ENCODE measurements around the gene GNAT3.

The GNAT3 gene

DNA sequence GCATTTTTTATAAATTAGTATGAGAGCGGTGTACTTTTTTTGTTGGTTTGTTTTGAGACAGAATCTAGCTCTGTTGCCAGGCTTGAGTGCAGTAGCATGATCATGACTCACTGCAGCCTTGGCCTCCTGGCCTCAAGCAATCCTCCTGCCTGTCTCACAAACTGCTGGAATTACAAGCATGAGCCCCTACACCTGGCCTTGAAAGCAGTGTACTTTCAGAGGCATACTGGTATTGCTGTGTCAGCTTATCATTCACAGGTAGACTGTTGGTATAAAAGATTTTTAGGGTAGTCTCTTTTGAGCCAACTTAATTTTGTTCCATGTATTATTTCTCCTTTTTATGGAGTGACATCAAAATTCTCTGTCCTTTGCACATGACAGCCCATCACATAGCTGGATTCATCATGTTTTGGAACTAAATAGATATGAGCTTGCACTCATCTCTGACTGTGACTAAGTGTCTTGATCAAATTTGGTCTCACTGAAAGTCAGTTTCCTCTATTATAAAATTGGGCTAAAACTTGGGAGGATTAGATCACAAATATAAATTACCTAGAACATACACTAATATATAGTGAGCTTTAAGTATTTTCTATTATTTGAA lies 12.4 kb downstream of the GNAT3 start:
- no peak for DNase-seq

GRCh38 chr7:80498481-80499349 lies 13.1 kb downstream of the GNAT3 start:
- no peak for DNase-seq

- no peak for DNase-seq
These were observed 15.3 kb downstream of the GNAT3 start for GRCh38 chr7:80496586-80496985.

DNA sequence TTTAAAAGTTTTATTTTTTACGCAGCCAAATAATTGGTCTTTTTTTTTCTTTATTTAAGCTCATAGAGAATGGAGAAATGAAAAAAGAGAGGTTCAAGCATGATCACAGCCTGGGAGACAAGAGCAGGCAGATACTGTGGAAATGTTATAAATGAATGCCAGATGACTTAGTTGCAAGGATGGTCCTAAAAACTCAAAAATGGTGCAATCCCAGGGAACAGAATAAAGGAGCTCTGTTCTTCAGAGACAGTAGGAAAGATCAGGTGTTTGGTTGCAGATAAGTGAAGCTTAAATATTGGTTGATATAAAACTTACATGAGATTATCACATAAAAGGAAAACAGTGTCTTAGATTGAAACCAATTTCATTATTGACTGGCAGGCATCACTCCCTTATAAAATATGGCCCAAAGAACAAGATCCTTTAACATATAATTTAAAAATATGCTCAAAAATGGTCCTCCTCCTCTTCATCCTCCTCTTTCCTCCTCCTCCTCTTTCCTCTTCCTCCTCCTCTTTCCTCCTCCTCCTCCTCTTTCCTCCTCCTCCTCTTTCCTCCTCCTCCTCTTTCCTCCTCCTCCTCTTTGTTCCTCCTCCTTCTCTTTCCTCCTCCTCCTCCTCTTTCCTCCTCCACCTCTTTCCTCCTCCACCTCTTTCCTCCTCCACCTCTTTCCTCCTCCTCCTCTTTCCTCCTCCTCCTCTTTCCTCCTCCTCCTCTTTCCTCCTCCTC lies 18.6 kb downstream of the GNAT3 start:
- no peak for DNase-seq

DNA sequence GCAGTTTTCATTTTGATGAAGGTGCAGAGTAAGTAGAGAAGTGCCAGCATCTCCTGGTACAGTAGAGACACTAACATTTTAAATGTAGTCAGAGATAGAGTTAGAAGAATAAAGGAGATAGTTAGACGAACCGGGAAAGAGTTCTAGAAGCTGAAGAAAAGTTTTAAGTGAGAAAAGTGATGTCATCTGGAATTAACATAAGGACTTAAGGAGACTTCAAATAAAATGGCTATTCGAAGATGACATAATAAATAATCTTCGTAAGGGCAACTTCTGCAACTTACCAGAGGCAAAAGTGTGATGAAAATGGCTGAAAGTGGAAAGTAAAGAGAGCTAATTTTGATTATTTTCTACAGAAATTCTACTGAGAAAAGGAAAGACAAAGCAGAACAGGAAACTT lies 20.4 kb downstream of the GNAT3 start:
- no peak for DNase-seq

GRCh38 chr7:80488851-80489370 lies 23.0 kb downstream of the GNAT3 start:
- DNase-seq: no peak

DNA sequence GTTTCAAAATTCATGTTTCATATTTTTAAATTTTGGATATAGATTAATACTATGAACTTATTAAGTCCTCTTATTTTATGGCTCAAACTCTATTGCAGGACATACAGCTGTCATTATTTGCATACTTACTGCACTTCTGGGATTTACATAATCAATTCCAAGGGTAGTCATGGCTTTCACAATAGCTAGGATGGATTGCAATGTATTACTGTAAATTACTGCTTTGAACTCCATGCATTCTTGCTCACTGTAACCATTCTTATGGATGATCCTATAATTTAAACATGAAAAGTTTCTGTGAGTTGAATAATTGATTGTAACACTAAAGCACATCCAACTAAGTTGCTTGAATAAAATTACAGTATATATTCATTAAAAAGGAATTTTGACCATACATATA lies 23.5 kb downstream of the GNAT3 start:
- DNase-seq: no peak

DNA sequence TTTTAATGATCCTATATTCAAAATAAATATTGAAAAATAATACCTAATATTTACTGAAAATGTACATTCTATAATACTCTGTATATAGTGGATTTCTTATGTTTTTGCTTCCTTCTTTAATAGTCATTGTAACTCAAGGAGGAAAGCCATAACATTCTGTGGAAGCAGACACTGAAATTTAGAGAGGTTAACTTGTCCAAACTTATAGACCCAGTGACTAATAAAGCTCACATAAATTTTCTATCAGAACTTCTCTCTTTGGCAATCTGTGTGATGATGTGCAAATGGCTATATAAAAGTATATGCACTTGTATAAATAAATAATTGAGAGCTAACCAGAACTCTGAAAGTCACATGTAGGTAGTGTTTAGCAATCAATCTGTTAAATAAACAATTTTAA lies 26.1 kb downstream of the GNAT3 start:
- DNase-seq: no peak

GRCh38 chr7:80482950-80483349 lies 28.9 kb downstream of the GNAT3 start:
- DNase-seq: no peak

DNA sequence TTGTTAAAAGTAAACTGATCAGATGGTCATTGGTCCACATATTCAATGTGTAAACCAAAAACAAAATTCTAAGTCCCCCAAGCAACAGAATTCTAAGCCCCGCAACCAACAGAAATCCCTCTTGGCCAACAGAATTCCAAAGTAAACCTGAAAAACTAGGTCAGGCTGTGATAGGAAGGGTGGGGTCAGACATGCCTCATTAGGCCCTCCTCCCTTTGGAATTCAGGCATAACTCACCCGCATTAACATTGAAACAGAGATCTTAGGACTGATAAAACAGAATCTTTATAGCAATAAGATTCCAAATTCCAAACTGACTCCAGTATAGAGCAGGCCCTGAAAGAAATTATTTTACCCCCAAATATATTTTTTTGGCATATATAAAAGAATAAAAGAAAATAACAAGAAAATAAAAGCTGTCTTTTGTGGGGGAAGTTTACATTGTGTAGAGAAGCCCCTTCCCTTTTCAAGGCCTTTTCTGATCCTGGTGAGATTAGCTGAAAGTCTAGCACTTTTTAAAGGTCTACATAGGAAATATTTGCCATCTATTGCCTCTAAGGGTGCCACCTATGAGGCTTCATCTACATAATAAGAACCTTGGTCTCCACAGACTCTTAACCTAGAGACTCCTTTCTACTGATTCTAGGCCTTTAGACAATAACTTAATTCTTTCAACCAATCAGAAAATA lies 30.5 kb downstream of the GNAT3 start:
- no peak for DNase-seq

- no peak for DNase-seq
These were observed 31.3 kb downstream of the GNAT3 start for GRCh38 chr7:80480566-80480965.

DNA sequence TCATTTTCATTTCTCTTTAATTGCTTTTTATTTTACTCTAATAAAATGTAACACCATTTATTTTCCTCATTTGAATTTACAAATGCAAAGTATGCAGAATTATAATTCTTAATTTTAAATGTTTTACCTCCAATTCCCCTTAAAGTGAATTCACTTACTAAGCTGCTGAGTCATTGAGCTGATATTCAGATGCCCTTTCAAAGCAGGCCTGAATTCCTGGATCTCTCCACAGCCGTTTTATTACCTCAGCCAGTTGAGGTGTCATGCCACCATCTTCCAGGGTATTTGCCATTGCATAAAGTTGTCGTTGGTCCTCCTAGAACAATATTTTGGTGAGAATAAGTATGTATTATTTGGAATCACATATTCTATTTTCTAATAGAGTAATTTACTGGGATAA lies 33.2 kb downstream of the GNAT3 start:
- no peak for DNase-seq

GRCh38 chr7:80476035-80476434 lies 35.8 kb downstream of the GNAT3 start:
- DNase-seq: no peak

DNA sequence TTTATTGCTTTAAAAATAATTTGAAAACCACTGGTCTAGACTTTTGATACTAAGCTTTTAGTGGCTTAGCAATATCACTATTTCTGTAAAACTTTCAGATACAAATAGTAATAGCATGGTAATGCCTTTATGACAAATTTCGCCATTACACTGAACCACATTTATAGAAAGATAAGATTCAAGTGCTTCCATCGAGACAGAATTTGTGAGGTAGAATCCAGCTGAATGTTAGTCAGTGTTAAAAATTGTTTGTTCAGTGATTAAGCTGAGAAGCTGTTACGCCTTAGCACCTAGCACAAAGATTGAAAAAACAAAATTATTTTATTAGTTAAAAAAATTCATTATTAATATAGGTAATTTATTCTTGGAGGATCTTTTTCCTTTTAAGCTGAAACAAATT lies 36.5 kb downstream of the GNAT3 start:
- no peak for DNase-seq

DNA sequence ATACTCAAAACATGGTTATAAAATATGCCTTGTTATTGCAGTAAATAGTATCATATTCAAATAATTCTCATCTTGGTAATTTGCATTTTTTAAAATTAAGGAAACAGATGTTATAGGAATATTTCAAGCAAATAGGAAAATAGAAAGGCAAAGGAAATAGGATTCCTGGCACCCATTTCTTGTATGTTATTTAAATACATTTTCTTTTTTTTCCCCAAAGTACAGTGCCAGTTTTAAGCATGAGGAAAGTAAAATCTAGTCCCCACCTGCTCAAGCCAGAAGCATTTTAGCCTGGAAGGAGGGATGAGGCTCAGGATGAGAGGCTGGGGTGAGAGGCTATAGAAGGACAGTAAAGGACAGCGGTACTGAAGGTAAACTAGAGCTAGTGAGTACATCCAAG lies 38.1 kb downstream of the GNAT3 start:
- no peak for DNase-seq

DNA sequence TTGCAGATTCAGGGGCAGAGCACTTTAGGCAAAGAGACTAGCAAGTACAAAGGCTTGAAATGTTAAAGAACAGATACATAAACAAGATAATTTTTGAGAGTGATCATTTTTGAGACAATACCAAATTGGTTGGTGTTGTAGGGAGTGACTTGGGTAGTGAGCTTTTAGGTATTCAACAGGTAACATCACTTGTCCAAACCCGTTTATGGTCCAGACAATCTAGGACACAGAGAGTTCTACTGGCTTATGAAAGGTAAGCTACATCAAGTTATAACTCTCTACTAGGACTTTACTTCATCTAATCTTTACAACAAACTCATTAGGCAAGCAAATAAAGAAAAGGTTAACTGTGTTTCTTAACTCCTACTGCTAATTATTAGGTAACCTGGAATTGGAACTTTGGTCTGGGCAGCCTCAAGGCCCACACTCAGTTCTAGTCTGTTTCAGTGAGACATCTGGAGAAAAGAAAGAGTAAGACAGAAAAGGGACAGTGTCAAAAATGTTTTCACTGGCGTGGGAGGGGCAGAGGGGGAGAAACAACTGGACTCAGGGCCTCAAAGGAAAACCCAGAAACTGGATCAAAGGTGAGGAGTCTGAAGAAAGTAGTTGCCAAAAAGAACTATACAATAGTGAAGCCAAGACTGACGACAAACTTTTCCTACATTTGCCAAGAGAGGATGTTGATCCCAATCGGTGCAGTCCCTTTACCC lies 39.2 kb downstream of the GNAT3 start:
- no peak for DNase-seq

GRCh38 chr7:80468931-80469714 lies 42.7 kb downstream of the GNAT3 start:
- DNase-seq: no peak

DNA sequence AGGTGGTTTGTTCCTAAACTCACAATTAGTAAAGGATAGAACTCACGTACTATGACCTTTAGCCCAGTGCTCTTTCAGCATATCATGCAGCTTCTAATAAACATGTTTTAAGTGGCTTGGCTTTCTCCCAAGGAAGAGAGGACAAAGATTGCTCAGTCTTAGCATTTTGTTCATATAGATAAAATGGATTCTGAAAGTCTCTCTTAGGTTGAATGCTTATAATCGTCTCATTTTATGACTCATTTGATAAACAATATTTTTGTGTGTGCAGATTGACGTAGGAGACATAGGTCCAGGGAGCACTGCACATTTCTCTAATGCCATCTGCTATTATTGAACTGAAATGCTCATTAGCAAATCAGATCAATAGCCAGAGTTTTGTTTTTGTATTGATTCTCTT lies 44.8 kb downstream of the GNAT3 start:
- DNase-seq: no peak

DNA sequence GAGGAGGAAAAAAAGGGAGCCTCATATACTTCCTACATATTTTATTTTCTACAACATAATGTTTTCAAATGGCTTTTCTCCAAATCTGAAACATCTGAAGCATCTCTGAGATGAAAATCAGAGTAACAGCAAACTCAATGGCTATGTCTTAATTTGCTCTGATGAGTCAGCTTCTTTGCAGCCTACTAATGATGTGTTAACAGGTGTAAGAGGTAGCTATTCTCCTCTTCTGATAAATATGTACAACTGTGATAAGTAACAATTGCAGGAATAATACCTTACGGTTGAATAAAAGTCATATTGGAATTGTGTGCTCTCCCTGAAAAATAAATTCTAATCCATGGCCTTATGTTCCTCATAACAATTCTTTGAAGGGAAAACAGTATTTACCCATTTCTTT lies 45.2 kb downstream of the GNAT3 start:
- no peak for DNase-seq

DNA sequence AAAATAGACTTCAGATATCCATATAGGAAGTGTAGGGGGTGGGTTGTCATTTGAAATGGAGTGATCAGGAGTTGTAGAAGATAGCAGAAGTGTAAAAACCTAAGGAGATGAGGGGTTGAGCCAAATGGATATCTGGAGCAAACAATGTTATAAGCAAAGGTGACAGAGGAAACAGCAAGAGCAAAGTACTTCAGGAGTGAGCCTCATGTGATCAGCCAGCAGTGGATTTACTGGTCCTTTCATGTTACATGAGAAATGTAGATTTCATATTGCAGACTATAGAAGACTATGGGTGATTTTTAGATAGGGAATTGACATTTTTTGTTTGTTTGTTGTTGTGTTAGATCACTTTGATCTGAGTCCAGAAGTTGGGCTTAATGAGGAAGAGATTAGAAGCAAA lies 47.7 kb downstream of the GNAT3 start:
- DNase-seq: no peak

- DNase-seq: no peak
These were observed 48.5 kb downstream of the GNAT3 start for GRCh38 chr7:80463272-80463920.
